Measurements from ENCODE around the gene MED13. TPM values are rescaled to one million over a fixed set of nuclear protein-coding genes. Genes with fewer than 3 reads are reported as not detected.

Gene MED13
- polyA plus RNA-seq, 3 donors = 2.1 to 32.0 (median 5.0) TPM

DNA sequence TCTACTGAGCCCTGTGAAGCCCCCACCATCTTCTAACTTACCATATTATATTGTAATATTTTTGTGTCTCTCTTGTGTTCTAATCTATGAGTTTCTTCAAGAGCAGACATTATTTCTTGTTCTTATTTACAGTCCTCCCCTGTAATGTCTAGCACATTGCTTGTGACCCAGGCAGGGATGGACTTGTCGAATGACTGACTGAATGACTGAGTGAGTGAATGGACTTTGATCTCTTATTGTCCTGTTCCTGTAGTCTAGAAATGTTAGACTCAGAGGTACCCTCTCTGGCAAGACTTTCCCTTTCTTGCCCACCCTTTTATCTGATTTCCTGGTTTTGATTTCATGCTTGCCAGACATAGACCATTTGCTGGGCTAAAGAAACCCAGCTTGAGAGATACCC, 35.0 kb upstream of the MED13 start:
- no peaks in the 10 kb centered on the region for H3K36me3 ChIP-seq (replicated peaks in 1 of 2; ENCODE audit: control insufficient read depth in 1 of 2, insufficient read depth in 2 of 2, low read length in 2 of 2)
- H2AFZ ChIP-seq (ENCODE audit: insufficient read depth, low read depth, low read length, poor library complexity, severe bottlenecking) = no peak overlapping the region
- Mint-ChIP-seq H3K4me3 (no peak overlapping the region), H3K9me3 (no peaks in the 10 kb centered on the region), H3K36me3 (no peaks in the 10 kb centered on the region), H3K27me3 (ENCODE audit: low read depth in 3 of 3) (peaks cover 0 to 2% (median 2%) of the 10 kb centered on the region in 3 donors), H3K4me1 (peaks cover 4% of the 10 kb centered on the region), H3K27ac (no peak overlapping the region)
- no peaks in the 10 kb centered on the region for H3K27me3 ChIP-seq (ENCODE audit: control insufficient read depth in 2 of 2, insufficient read depth in 2 of 2, low read length in 2 of 2)
- intact Hi-C loops (cut with micrococcal nuclease) = no loop called here
- no peaks in the 10 kb centered on the region for H4K20me1 ChIP-seq (ENCODE audit: insufficient read depth, low read length)
- DNase-seq = no peak
- H3K79me2 ChIP-seq (ENCODE audit: insufficient read depth, low read length) = no peaks in the 10 kb centered on the region
- H3K27ac ChIP-seq (ENCODE audit: low read depth in 1 of 2, low read length in 2 of 2) = no peak overlapping the region
- H3K9ac ChIP-seq (ENCODE audit: insufficient read depth, low read length, poor library complexity, severe bottlenecking) = no peak overlapping the region
- no peak overlapping the region for H3K4me2 ChIP-seq (replicated peaks; ENCODE audit: extremely low read depth, low read length, poor library complexity, severe bottlenecking)
- TF ChIP-seq, protein P1, sequence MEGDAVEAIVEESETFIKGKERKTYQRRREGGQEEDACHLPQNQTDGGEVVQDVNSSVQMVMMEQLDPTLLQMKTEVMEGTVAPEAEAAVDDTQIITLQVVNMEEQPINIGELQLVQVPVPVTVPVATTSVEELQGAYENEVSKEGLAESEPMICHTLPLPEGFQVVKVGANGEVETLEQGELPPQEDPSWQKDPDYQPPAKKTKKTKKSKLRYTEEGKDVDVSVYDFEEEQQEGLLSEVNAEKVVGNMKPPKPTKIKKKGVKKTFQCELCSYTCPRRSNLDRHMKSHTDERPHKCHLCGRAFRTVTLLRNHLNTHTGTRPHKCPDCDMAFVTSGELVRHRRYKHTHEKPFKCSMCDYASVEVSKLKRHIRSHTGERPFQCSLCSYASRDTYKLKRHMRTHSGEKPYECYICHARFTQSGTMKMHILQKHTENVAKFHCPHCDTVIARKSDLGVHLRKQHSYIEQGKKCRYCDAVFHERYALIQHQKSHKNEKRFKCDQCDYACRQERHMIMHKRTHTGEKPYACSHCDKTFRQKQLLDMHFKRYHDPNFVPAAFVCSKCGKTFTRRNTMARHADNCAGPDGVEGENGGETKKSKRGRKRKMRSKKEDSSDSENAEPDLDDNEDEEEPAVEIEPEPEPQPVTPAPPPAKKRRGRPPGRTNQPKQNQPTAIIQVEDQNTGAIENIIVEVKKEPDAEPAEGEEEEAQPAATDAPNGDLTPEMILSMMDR (IDR thresholded peaks at IDR 0.05) = no peak
- no peaks in the 10 kb centered on the region for H3K4me1 ChIP-seq (ENCODE audit: control insufficient read depth in 1 of 2, insufficient read depth in 2 of 2, low read length in 2 of 2)
- WGBS (ENCODE audit: insufficient coverage) = no CpG with 5 or more reads among the region's 1 CpG
- H3K4me3 ChIP-seq (replicated peaks in 1 of 3; ENCODE audit: low read depth in 2 of 3, low read length in 3 of 3) = no peak overlapping the region
- H3K9me3 ChIP-seq (replicated peaks in 1 of 2; ENCODE audit: control insufficient read depth in 1 of 2, insufficient read depth in 1 of 2, low read length in 2 of 2) = no peaks in the 10 kb centered on the region

- Mint-ChIP-seq H3K36me3 (no peaks in the 10 kb centered on the region), H3K27ac (no peak overlapping the region), H3K27me3 (ENCODE audit: low read depth in 3 of 3) (peaks cover 0 to 2% (median 2%) of the 10 kb centered on the region in 3 donors), H3K4me1 (peaks cover 4% of the 10 kb centered on the region), H3K4me3 (no peak overlapping the region), H3K9me3 (no peaks in the 10 kb centered on the region)
- Histone ChIP-seq H2AFZ (ENCODE audit: insufficient read depth, low read depth, low read length, poor library complexity, severe bottlenecking) (no peak overlapping the region), H3K27ac (ENCODE audit: low read depth in 1 of 2, low read length in 2 of 2) (no peak overlapping the region), H3K4me1 (ENCODE audit: control insufficient read depth in 1 of 2, insufficient read depth in 2 of 2, low read length in 2 of 2) (no peaks in the 10 kb centered on the region), H3K4me2 (replicated peaks; ENCODE audit: extremely low read depth, low read length, poor library complexity, severe bottlenecking) (no peak overlapping the region), H4K20me1 (ENCODE audit: insufficient read depth, low read length) (no peaks in the 10 kb centered on the region), H3K79me2 (ENCODE audit: insufficient read depth, low read length) (no peaks in the 10 kb centered on the region), H3K9me3 (replicated peaks in 1 of 2; ENCODE audit: control insufficient read depth in 1 of 2, insufficient read depth in 1 of 2, low read length in 2 of 2) (no peaks in the 10 kb centered on the region), H3K36me3 (replicated peaks in 1 of 2; ENCODE audit: control insufficient read depth in 1 of 2, insufficient read depth in 2 of 2, low read length in 2 of 2) (no peaks in the 10 kb centered on the region), H3K9ac (ENCODE audit: insufficient read depth, low read length, poor library complexity, severe bottlenecking) (no peak overlapping the region), H3K4me3 (replicated peaks in 1 of 3; ENCODE audit: low read depth in 2 of 3, low read length in 3 of 3) (no peak overlapping the region), H3K27me3 (ENCODE audit: control insufficient read depth in 2 of 2, insufficient read depth in 2 of 2, low read length in 2 of 2) (no peaks in the 10 kb centered on the region)
- TF ChIP-seq, protein P1 (IDR thresholded peaks at IDR 0.05) = no peak
- 86% methylated on average over 1 of the region's 2 CpGs for WGBS (ENCODE audit: insufficient coverage)
- intact Hi-C loops (cut with micrococcal nuclease) = no loop called here
- no peak for DNase-seq
Measured at GRCh38 chr17:62099532-62099931, 34.5 kb upstream of the MED13 start.

All from CD14-positive monocyte (primary cell).